ENCODE data around the gene STOML1.

DNA sequence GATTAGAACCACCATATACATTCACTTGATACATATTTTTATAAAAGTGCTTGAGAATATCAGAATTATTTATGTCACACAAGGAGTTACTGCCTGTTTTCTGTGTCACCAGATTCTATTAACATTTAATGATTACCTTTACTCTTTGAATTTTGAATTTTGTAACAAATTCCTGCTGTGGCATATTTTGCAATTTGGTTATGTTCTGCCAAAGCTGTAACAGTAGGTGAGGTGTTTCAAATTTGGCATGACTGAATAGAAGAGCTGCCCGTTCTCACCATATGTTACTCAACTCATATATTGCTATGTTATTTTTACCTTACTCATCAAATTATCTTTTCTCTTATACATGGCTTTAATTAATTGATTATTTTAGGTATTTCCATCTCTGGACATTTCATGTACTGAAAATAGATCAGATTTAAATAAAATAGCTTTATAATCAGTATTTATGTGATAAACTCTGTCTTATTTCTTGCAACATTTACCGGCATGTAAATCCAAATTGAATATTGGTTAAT lies 21.3 kb upstream of the STOML1 start:
- TF ChIP-seq ELF4 (CRISPR knock-in tag; IDR thresholded peaks at IDR 0.05; ENCODE audit: low read depth) (no peak), FOXP4 (CRISPR knock-in tag; IDR thresholded peaks at IDR 0.05) (no peak), USF2 (CRISPR knock-in tag; IDR thresholded peaks at IDR 0.05) (no peak), NR3C1 (CRISPR knock-in tag; conservative IDR thresholded peaks at IDR 0.05; ENCODE audit: low read depth) (no peak), CTCF (IDR thresholded peaks at IDR 0.05) (no peak), HMGXB4 (CRISPR knock-in tag; IDR thresholded peaks at IDR 0.05) (no peak), ZNF138 (CRISPR knock-in tag; conservative IDR thresholded peaks at IDR 0.05) (no peak), ZNF263 (CRISPR knock-in tag; IDR thresholded peaks at IDR 0.05; ENCODE audit: low read depth) (no peak), CREM (CRISPR knock-in tag; IDR thresholded peaks at IDR 0.05) (no peak), CREB1 (CRISPR knock-in tag; IDR thresholded peaks at IDR 0.05) (no peak), PRRX2 (CRISPR knock-in tag; IDR thresholded peaks at IDR 0.05) (no peak), MAX (CRISPR knock-in tag; IDR thresholded peaks at IDR 0.05) (no peak)
- TF ChIP-seq, protein P1, sequence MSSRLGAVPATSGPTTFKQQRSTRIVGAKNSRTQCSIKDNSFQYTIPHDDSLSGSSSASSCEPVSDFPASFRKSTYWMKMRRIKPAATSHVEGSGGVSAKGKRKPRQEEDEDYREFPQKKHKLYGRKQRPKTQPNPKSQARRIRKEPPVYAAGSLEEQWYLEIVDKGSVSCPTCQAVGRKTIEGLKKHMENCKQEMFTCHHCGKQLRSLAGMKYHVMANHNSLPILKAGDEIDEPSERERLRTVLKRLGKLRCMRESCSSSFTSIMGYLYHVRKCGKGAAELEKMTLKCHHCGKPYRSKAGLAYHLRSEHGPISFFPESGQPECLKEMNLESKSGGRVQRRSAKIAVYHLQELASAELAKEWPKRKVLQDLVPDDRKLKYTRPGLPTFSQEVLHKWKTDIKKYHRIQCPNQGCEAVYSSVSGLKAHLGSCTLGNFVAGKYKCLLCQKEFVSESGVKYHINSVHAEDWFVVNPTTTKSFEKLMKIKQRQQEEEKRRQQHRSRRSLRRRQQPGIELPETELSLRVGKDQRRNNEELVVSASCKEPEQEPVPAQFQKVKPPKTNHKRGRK (CRISPR knock-in tag; IDR thresholded peaks at IDR 0.05; ENCODE audit: borderline replicate concordance) = no peak
- TF ChIP-seq, protein P2, sequence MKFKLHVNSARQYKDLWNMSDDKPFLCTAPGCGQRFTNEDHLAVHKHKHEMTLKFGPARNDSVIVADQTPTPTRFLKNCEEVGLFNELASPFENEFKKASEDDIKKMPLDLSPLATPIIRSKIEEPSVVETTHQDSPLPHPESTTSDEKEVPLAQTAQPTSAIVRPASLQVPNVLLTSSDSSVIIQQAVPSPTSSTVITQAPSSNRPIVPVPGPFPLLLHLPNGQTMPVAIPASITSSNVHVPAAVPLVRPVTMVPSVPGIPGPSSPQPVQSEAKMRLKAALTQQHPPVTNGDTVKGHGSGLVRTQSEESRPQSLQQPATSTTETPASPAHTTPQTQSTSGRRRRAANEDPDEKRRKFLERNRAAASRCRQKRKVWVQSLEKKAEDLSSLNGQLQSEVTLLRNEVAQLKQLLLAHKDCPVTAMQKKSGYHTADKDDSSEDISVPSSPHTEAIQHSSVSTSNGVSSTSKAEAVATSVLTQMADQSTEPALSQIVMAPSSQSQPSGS (CRISPR knock-in tag; IDR thresholded peaks at IDR 0.05; ENCODE audit: borderline replicate concordance, low read depth) = no peak

All from WTC11 (cell line).